Mucosa of stomach (tissue), 1 donor: ENCODE results near the gene GRAMD1B.

ENCODE experiments used
- H3K27me3 ChIP-seq: one replicate; pipeline ENCODE4 v1.7.0; 2013; ENCODE audit warnings: mild to moderate bottlenecking, low read length; ENCODE audit not compliant: control insufficient read depth, insufficient read depth
- H3K36me3 ChIP-seq: one replicate; pipeline ENCODE4 v1.7.0; 2013; ENCODE audit warnings: low read length; ENCODE audit not compliant: control insufficient read depth, insufficient read depth
- H3K4me1 ChIP-seq: one replicate; pipeline ENCODE4 v1.7.0; 2013; ENCODE audit warnings: mild to moderate bottlenecking, low read length; ENCODE audit not compliant: control insufficient read depth, insufficient read depth
- H3K4me3 ChIP-seq: one replicate; pipeline ENCODE4 v1.7.0; 2013; ENCODE audit warnings: low read length
- H3K9ac ChIP-seq: one replicate; pipeline ENCODE4 v1.7.0; 2013; ENCODE audit warnings: mild to moderate bottlenecking, low read length, moderate library complexity
- H3K9me3 ChIP-seq: one replicate; pipeline ENCODE4 v1.7.0; 2013; ENCODE audit warnings: mild to moderate bottlenecking, low read length, moderate library complexity; ENCODE audit not compliant: control insufficient read depth
- donor health status: Pancreatic carcinoma.

The GRAMD1B gene

GRCh38 chr11:123576501-123576900 lies 146.4 kb downstream of the GRAMD1B start:
- H3K9ac ChIP-seq, result no peak overlapping the region

GRCh38 chr11:123577081-123577598 lies 147.1 kb downstream of the GRAMD1B start:
- H3K36me3 ChIP-seq, result no peaks in the 10 kb centered on the region
- H3K9me3 ChIP-seq, result no peaks in the 10 kb centered on the region
- H3K27me3 ChIP-seq, result peaks cover 5% of the 10 kb centered on the region
- peaks cover 26% of the 10 kb centered on the region for H3K4me1 ChIP-seq
- H3K4me3 ChIP-seq, result no peak overlapping the region
- no peak overlapping the region for H3K9ac ChIP-seq

More at GRCh38 chr11:123576501-123576900, 146.4 kb downstream of the GRAMD1B start:
- Histone ChIP-seq H3K4me1 (peaks cover 26% of the 10 kb centered on the region), H3K36me3 (no peaks in the 10 kb centered on the region), H3K9me3 (no peaks in the 10 kb centered on the region), H3K4me3 (no peak overlapping the region), H3K27me3 (peaks cover 5% of the 10 kb centered on the region)

GRCh38 chr11:123578778-123579481 lies 148.9 kb downstream of the GRAMD1B start:
- Histone ChIP-seq H3K4me3 (no peak overlapping the region), H3K9me3 (no peaks in the 10 kb centered on the region), H3K9ac (no peak overlapping the region), H3K4me1 (peaks cover 26% of the 10 kb centered on the region), H3K36me3 (no peaks in the 10 kb centered on the region), H3K27me3 (peaks cover 5% of the 10 kb centered on the region)

- Histone ChIP-seq H3K4me3 (no peak overlapping the region), H3K9ac (no peak overlapping the region), H3K36me3 (no peaks in the 10 kb centered on the region), H3K27me3 (peaks cover 5% of the 10 kb centered on the region), H3K9me3 (no peaks in the 10 kb centered on the region), H3K4me1 (peaks cover 27% of the 10 kb centered on the region)
These were observed 149.4 kb downstream of the GRAMD1B start for GRCh38 chr11:123579482-123579812.

GRCh38 chr11:123580137-123580536 lies 150.1 kb downstream of the GRAMD1B start:
- peaks cover 5% of the 10 kb centered on the region for H3K27me3 ChIP-seq
- no peak overlapping the region for H3K9ac ChIP-seq
- H3K4me1 ChIP-seq, result peaks cover 34% of the 10 kb centered on the region
- H3K4me3 ChIP-seq, result no peak overlapping the region
- H3K9me3 ChIP-seq, result no peaks in the 10 kb centered on the region
- H3K36me3 ChIP-seq, result no peaks in the 10 kb centered on the region

GRCh38 chr11:123580557-123581275 lies 150.6 kb downstream of the GRAMD1B start:
- Histone ChIP-seq H3K4me1 (peaks cover 40% of the 10 kb centered on the region), H3K9ac (no peak overlapping the region), H3K27me3 (peaks cover 5% of the 10 kb centered on the region), H3K4me3 (no peak overlapping the region), H3K36me3 (no peaks in the 10 kb centered on the region), H3K9me3 (no peaks in the 10 kb centered on the region)

GRCh38 chr11:123581651-123582399 lies 151.8 kb downstream of the GRAMD1B start:
- Histone ChIP-seq H3K36me3 (no peaks in the 10 kb centered on the region), H3K4me3 (no peak overlapping the region), H3K27me3 (peaks cover under 1% of the 10 kb centered on the region), H3K9me3 (no peaks in the 10 kb centered on the region), H3K9ac (no peak overlapping the region), H3K4me1 (peaks cover 51% of the 10 kb centered on the region)

GRCh38 chr11:123582992-123583504 lies 153.0 kb downstream of the GRAMD1B start:
- no peak overlapping the region for H3K4me3 ChIP-seq
- H3K4me1 ChIP-seq, result peaks cover 61% of the 10 kb centered on the region
- H3K36me3 ChIP-seq, result no peaks in the 10 kb centered on the region
- no peaks in the 10 kb centered on the region for H3K9me3 ChIP-seq
- no peak overlapping the region for H3K9ac ChIP-seq
- H3K27me3 ChIP-seq, result no peaks in the 10 kb centered on the region

GRCh38 chr11:123584186-123584585 lies 154.1 kb downstream of the GRAMD1B start:
- Histone ChIP-seq H3K9ac (no peak overlapping the region), H3K4me3 (no peak overlapping the region), H3K36me3 (no peaks in the 10 kb centered on the region), H3K27me3 (no peaks in the 10 kb centered on the region), H3K4me1 (peaks cover 61% of the 10 kb centered on the region), H3K9me3 (no peaks in the 10 kb centered on the region)

GRCh38 chr11:123584737-123585136 lies 154.7 kb downstream of the GRAMD1B start:
- H3K36me3 ChIP-seq, result no peaks in the 10 kb centered on the region
- peaks cover 64% of the 10 kb centered on the region for H3K4me1 ChIP-seq
- peak overlapping the region; percentile 22 for H3K9ac ChIP-seq
- no peaks in the 10 kb centered on the region for H3K27me3 ChIP-seq
- H3K4me3 ChIP-seq, result no peak overlapping the region
- no peaks in the 10 kb centered on the region for H3K9me3 ChIP-seq

GRCh38 chr11:123585206-123585605 lies 155.1 kb downstream of the GRAMD1B start:
- Histone ChIP-seq H3K4me3 (no peak overlapping the region), H3K27me3 (no peaks in the 10 kb centered on the region), H3K9ac (peak overlapping the region; percentile 22), H3K9me3 (no peaks in the 10 kb centered on the region), H3K36me3 (no peaks in the 10 kb centered on the region), H3K4me1 (peaks cover 67% of the 10 kb centered on the region)

GRCh38 chr11:123585706-123586105 lies 155.6 kb downstream of the GRAMD1B start:
- Histone ChIP-seq H3K9me3 (no peaks in the 10 kb centered on the region), H3K36me3 (no peaks in the 10 kb centered on the region), H3K4me1 (peaks cover 65% of the 10 kb centered on the region), H3K4me3 (no peak overlapping the region), H3K9ac (no peak overlapping the region), H3K27me3 (no peaks in the 10 kb centered on the region)
